ENCODE results near the gene PPP2R5D.

GRCh38 chr6:43035495-43036194 is 51.3 kb downstream of the PPP2R5D start:
- TF ChIP-seq, protein P1, sequence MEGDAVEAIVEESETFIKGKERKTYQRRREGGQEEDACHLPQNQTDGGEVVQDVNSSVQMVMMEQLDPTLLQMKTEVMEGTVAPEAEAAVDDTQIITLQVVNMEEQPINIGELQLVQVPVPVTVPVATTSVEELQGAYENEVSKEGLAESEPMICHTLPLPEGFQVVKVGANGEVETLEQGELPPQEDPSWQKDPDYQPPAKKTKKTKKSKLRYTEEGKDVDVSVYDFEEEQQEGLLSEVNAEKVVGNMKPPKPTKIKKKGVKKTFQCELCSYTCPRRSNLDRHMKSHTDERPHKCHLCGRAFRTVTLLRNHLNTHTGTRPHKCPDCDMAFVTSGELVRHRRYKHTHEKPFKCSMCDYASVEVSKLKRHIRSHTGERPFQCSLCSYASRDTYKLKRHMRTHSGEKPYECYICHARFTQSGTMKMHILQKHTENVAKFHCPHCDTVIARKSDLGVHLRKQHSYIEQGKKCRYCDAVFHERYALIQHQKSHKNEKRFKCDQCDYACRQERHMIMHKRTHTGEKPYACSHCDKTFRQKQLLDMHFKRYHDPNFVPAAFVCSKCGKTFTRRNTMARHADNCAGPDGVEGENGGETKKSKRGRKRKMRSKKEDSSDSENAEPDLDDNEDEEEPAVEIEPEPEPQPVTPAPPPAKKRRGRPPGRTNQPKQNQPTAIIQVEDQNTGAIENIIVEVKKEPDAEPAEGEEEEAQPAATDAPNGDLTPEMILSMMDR (optimal IDR thresholded peaks at IDR 0.05 in 1 of 3, IDR thresholded peaks at IDR 0.05 in 1 of 3, conservative IDR thresholded peaks at IDR 0.05 in 1 of 3; ENCODE audit: extremely low read depth in 1 of 3, insufficient read depth in 2 of 3, low read length in 3 of 3) = no peak
- TF ChIP-seq EZH2 (IDR thresholded peaks at IDR 0.05; ENCODE audit: low read length) = no peak

Data from keratinocyte (primary cell).